ENCODE measurements around the gene PSME3IP1.
A peak's percentile ranks its signal among the peaks of the same experiment; 100 is the strongest.

The PSME3IP1 gene, protein sequence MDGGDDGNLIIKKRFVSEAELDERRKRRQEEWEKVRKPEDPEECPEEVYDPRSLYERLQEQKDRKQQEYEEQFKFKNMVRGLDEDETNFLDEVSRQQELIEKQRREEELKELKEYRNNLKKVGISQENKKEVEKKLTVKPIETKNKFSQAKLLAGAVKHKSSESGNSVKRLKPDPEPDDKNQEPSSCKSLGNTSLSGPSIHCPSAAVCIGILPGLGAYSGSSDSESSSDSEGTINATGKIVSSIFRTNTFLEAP

DNA sequence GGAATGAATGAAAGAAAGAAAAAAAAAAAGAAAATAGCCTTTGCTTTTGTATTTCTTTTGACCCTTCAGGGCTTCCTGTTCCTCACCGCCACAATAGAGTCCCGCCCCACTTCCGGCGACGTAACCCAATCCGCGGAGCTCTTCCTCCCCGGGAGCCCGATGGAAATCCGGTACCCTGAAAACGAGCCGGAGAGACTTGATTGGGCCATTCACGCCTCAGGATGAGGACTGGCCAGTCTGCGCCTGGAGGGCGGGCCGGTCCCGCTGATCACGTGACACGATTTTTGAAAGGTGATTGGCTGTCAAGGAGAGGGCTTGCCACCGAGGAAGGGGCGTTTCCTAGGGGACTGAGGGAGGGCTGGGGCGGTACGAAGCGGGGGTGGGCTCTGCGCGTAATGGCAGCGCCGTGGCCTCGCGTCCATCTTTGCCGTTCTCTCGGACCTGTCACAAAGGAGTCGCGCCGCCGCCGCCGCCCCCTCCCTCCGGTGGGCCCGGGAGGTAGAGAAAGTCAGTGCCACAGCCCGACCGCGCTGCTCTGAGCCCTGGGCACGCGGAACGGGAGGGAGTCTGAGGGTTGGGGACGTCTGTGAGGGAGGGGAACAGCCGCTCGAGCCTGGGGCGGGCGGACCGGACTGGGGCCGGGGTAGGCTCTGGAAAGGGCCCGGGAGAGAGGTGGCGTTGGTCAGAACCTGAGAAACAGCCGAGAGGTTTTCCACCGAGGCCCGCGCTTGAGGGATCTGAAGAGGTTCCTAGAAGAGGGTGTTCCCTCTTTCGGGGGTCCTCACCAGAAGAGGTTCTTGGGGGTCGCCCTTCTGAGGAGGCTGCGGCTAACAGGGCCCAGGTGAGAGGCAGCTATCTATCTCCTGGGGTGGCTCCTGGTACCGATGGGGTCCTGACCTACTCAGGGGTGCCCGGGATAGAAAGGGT is at the start of gene PSME3IP1, which contains the start of gene RSPRY1:
TSS of gene PSME3IP1 (minus strand) at position 95 of the 927 bp plus-strand sequence. CDS start 12,185 bp downstream, outside the sequence.
TSS of gene RSPRY1 (plus strand) at position 385 of the 927 bp plus-strand sequence. CDS start 18,330 bp downstream, outside the sequence.
- peak; percentile 97 to 100 (median 99) for DNase-seq
- intact Hi-C loops (cut with DNase I), result loop anchor here (2.0 to 5.0 kb wide), 3 partner anchors 59 to 111 kb away; partner anchors contain the start of genes ARL2BP and CPNE2

DNA sequence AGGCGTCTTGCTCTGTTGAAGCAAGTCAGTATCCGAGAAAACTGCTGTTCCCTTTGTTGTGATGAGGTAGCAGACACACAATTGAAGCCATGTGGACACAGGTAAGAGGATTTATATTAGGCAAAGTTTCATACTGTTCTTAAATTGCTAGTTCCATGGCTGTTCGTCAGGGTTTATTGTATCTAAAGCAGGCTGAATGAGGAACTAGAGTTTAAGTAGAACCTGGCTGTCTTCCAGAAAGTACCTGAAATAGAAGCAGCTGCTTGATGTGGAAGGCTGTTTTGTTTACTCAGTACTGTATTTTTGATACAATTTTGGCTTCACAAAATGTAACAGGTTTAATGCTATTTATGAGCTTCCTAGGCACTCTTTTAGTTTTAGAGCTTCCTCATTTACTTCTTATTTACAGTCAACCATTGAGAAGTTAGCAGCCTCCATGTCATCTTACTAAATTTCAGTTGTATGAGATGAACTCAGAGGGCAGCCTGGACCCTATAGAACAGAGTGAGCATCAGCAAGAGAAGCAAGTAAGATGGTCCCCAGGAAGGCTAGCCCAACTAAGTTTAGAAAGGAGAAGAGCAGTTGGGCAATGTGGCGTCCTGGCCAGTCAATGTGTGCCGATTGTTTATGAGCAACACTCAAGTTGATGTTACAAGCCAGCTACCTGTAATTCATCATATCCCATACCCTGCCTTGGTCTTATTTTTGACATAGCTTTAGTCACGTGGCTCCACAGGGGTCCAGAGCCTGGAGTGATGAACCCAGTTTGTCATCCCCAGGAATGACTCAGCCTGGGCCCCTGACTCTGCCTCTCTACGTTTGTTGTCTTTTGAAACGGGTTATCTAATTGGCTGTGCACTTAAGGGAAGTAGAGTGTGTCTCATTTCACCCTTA is 49.5 kb upstream of the PSME3IP1 start:
- intact Hi-C loops (cut with DNase I), result no loop called here
- DNase-seq, result no peak

DNA sequence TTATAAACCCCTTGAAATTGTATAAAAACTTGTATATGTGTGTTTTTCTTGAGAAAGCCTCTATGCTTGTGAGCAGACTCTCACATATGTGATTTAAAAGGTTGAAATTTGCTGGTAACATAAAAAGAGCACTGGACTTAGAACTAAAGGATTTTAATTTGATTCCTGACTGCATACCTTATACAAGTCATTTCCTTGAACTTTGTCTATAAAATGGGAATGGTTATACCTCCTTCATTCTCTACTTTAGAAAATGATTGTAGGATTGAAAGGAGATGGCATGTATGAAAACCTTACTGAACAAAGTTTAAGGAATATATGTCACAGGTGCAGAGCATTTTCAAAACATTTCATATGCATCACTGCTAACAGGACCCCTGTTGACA is 48.9 kb upstream of the PSME3IP1 start:
- DNase-seq, result no peak
- intact Hi-C loops (cut with DNase I), result no loop called here

DNA sequence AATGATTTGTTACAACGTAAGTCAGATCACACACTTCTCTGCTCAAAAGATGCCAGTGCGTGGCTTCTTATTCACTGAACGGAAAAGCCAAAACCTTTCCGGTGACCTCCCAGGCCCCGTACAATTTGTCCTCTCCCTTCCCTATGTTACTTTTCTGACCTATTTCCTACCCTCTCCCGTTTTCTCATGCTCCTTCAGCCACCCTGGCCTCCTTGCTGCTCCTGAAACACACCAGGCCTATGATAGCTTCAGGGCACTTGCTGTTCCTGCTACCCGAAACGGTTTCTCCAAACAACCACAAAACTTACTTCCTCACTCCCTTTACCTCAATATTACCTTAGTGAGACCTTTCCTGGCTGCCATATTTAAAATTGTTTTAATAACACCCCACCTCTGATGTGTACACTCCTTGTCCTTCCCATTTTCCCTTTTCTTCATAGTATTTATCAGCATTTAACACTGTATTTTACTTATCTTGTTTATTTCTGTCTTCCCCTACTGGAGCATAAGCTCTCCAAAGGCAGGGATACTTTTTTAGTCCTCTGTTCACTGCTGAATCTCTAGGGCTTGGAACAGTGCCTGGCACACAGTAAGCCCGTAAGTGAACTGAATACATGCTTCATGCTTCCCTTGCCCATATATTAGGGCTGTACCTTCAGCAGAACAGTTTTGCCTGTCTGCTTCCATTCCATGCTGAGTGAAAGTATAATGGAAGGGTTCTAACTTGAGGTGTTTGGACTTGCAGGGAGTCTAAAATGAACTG is 48.3 kb upstream of the PSME3IP1 start:
- intact Hi-C loops (cut with DNase I), result no loop called here
- DNase-seq, result no peak

DNA sequence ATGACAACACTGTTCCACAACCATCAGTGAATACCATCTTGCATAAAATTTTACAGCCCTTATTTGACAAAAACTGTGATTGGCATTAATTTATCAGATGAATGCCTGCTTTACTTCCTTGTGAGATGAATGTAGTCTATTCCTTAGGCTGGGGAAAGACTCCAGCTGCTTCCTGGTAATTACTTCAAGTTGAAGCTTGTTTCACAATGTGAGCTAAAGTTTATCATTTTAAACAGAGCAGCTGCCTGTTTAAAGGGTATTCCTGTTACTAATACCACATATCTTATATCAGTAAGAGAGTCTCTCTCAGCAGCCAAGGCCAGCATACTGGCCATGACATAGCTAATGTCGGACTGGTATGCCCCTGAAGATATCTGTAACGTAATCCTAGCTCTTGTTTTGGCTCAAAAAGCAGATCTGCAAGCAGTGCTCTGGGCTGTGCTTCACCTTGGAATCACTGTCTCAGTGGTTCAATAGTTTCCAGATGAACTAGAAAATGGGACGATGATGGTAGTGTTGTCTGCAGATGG is 46.0 kb upstream of the PSME3IP1 start:
- DNase-seq, result no peak
- intact Hi-C loops (cut with DNase I), result no loop called here

DNA sequence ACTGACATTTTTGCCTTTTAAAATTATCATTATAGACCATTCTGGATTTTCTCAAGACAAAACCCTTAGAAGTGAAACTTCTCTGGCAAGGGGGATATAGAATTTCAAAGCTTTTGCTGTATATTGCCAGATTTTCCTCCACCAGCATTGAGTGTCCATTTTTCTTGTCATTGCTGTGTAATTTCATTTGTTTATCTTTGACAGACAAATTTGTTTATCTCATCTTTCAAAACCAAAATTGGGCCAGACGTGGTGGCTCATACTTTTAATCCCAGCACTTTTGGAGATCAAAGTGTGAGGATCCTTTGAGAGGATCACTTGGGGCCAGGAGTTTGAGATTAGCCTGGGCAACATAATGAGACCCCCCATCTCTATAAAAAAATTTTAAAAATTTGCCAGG is 43.2 kb upstream of the PSME3IP1 start:
- intact Hi-C loops (cut with DNase I), result no loop called here
- DNase-seq, result no peak

DNA sequence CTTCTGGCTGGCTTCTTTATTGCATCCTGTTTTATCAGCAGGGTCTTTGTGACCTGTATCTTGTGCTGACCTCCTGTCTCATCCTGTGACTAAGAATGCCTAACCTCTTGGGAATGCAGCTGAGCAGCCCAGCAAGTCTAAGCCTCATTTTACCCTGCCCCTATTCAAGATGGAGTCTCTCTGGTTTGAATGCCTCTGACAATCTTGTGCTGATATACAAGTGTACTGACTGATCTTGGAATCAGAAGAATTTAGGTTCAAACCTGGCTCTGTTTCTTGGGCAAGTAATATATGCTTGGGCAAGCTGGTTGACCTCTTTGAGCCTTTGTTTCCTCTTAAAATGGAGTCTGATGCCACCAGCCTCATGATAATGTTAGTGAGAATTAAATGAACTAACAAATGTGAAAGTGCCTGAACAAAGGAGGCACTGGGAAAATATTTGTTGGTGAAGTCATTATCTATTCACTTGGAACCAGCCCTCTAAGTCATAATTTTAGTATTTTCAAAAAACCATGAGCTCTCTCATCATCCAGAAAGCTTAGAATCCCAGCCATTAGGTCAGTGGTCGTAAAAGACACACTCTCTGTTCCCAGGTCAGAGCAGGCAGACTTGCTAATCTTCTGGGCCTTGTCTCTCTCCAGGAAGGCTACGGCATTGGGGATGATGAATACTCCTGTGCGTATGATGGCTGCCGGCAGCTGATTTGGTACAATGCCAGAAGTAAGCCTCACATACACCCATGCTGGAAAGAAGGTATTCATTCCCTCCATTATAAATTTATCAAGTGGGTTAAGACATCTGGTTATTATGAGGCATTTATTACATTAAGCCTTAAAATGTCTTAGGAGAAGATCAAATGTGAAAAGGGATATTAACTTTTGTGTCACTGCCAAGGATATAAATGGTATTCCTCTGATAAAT is 41.1 kb upstream of the PSME3IP1 start:
- no peak for DNase-seq
- intact Hi-C loops (cut with DNase I), result no loop called here

DNA sequence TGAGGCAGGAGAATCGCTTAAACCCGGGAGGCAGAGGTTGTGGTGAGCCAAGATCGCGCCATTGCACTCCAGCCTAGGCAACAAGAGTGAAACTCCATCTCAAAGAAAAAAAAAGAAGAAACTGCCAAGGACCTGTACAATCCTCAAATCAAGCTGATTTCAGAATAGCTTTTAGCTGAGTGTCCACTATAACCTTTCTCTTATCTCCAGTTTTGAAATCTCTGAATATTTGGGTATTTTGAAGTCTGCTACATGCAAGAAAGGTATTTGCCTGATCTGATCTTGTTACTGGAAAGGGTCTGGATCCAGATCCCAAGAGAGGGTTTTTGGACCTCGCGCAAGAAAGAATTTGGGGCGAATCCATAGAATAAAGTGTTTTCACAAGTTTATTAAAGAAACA is 40.1 kb upstream of the PSME3IP1 start:
- no peak for DNase-seq
- intact Hi-C loops (cut with DNase I), result no loop called here

DNA sequence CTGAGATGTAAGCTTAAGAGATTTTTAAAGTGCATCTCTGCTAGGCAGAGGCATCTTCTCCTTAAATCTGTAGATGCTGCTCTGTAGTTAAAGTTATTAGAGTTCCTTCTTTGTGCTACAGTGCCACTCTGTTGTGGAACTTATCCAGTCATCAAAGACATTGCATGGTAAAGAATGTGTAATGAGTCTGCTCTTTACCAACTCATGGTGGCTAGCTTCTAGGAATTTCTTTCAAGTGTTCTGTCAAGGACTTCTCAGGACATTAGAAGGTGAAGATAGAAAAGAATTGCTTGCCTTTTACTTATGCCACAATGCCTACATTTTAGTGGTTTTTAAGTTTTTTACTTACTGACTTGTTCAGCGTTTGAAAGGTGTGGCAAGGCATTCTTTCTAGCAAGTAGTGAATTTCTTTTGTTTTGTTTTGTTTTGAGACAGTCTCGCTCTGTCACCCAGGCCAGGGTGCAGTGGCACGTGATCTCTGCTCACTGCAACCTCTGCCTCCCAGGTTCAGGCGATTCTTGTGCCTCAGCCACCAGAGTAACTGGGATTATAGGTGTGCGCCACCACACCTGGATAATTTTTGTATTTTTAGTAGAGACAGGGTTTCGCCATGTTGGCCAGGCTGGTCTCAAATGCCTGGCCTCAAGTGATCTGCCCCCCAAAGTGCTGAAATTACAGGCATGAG is 39.0 kb upstream of the PSME3IP1 start:
- no peak for DNase-seq
- intact Hi-C loops (cut with DNase I), result no loop called here

DNA sequence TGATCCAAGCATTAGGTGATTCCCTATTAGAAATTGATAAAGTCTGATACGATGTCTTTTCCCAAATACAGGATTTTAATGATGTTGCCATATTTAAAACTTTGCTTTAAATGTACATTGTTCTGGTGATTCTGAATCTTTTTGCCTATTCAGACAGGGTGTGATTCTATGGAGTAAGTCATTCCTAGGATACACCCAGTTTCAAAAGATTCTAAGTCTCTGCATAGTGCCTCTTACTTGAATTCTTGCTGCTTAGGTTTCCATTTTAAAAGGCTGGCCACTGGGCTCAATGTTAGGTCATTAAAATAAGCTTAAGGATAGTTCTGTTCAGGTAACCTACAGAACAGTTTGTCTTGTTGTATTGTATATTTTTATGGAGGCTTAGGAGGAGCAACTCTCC is 37.2 kb upstream of the PSME3IP1 start:
- intact Hi-C loops (cut with DNase I), result no loop called here
- DNase-seq, result no peak

DNA sequence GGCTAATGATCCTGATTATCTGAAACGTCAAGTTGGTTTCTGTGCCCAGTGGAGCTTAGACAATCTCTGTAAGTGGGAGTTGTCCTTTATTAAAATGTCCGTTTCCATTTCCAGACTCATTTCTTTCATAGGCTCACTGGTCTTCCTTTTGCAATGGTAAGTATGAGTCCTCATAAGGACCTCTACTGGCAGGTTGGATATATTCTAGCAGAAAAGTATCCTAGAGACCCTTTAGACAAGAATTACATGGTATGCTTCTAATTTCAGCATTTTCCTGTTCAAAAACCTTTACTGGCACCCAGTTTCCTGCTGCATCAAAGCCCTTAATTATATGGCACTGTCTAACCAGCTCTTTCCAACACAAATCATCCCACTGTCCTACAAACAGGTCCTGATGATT is 31.1 kb upstream of the PSME3IP1 start:
- DNase-seq, result no peak
- intact Hi-C loops (cut with DNase I), result no loop called here

DNA sequence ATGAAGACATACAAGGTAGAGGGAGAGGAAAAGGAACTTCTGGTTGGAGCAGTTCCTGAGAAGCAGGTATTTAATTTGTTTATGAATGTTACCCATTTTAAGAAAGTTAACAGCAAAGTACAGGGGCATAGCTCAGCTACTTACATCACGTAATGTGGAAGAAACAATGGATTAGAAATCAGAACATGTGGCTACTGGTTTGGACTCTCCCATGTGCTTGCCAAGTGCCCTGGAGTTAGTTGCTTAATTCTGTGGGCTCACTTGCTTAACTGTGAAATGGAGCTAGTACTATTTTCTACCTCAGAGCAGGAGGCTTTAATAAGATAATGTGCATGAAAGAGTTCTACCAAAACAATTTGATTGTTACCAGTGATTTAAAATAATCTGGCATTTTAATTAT is 27.6 kb upstream of the PSME3IP1 start:
- no peak for DNase-seq
- intact Hi-C loops (cut with DNase I), result no loop called here

DNA sequence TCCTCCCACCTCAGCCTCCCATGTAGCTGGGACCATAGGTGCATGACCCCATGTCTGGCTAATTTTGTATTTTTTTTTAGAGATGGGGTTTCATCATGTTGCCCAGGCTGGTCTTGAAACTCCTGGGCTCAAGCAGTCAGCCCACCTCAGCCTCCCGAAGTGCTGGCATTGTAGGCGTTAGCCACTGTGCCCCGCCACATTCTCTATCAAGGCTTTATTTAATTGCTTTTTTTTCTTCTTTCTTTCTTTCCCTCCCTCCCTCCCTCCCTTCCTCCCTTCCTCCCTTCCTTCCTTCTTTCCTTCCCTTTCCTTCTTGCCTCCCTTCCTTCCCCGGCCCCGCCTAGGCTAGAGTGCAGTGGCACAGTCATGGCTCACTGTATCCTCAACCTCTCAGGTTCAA is 23.9 kb upstream of the PSME3IP1 start:
- intact Hi-C loops (cut with DNase I), result no loop called here
- no peak for DNase-seq

DNA sequence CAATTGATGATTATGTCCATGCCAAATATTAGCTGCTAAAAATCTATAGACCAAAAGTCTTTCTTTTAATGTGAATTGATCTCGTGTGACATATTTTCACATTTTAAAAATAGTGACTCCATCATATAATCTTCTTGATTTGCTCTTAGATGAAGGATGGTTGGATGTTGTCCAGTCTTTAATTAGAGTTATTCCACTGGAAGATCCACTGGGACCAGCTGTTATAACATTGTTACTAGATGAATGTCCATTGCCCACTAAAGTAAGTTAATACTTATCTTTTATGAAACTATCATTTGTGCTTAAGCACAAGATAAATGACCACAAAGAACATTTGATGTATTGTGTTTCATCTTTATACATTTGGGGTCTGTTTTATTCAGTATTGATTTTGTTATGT is 23.1 kb upstream of the PSME3IP1 start:
- intact Hi-C loops (cut with DNase I), result no loop called here
- DNase-seq, result no peak

DNA sequence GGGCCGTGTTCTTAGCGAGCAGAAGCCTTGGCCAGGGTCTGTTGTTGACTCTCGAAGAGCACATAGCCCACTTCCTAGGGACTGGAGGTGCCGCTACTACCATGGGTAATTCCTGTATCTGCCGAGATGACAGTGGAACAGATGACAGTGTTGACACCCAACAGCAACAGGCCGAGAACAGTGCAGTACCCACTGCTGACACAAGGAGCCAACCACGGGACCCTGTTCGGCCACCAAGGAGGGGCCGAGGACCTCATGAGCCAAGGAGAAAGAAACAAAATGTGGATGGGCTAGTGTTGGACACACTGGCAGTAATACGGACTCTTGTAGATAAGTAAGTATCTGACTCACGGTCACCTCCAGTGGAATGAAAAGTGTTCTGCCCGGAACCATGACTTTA is 18.8 kb upstream of the PSME3IP1 start:
- no peak for DNase-seq
- intact Hi-C loops (cut with DNase I), result no loop called here

DNA sequence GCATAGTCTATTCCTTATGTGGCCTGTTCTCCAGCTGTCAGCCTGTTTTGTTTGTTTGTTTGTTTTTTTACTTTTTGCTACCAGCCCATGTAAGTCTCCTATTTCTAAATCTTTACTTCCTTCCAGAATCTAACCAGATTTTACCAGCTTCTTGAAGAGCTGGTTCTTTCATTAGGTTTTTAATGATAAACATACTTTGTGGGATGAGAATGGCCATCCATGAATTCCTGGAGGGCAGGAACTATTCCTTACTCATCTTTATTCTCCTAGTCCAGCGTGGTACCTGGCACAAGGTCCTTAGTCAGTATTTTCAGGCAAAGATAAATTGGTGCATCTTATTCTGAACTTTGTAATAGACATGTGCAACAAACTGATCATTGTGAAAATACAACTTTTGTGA is 17.6 kb upstream of the PSME3IP1 start:
- intact Hi-C loops (cut with DNase I), result no loop called here
- DNase-seq, result no peak

DNA sequence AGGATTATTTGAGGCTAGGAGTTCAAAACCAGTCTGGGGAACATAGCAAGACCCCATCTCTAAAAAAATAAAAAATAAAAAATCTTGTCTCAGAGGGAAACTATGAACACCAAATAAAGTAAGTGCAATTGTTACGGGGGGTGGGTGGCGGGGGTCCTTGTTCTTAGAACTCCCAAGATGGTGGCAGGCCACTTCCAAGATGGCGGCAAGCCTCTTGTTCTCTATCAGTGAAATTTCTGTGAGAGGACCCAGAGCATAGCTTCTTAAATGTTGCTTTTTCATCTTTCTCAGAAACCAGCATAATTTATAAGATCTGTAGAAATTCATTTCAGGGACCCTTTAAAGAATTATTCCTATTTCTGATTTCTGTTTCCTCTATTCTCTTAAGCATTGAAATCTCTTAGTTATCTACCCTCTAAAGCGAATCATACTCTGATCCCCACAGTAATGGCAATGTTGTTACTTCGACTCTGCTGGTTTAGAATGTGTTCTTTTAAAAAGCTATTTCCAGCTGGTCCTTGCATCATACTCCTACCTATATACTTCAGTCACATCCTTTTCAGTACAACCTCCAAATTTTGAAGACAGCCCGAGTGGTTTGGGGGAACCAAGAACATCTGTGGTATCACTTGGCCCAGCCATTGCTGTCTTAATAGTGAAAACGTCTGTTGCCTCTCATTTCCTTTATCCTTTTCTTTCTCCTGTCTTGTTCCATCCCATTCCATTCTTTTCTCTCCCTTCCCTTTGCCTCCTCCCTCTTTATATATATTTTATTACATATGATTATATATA is 16.5 kb upstream of the PSME3IP1 start:
- intact Hi-C loops (cut with DNase I), result no loop called here

More for the DNA sequence above, 16.5 kb upstream of the PSME3IP1 start:
- DNase-seq, result no peak

Measured in posterior cingulate gyrus (tissue), 11 donors.